AG10803 (cell line): ENCODE data around the gene RGS7.

Experiments
- DNase-seq: peaks from one replicate; pipeline ENCODE4 v3.0.0; 2010; ENCODE audit warnings: low read depth
- H3K4me3 ChIP-seq: 2 replicates; pipeline ENCODE4 v1.5.1; 2011; ENCODE audit warnings: mild to moderate bottlenecking, low read length, control low read depth
- TF ChIP-seq, protein P1 (sequence below): conservative IDR thresholded peaks from 2 replicates; pipeline ENCODE4 v1.5.1; 2011; ENCODE audit warnings: mild to moderate bottlenecking, low read length, control low read depth, inconsistent platforms

RGS7 gene

DNA sequence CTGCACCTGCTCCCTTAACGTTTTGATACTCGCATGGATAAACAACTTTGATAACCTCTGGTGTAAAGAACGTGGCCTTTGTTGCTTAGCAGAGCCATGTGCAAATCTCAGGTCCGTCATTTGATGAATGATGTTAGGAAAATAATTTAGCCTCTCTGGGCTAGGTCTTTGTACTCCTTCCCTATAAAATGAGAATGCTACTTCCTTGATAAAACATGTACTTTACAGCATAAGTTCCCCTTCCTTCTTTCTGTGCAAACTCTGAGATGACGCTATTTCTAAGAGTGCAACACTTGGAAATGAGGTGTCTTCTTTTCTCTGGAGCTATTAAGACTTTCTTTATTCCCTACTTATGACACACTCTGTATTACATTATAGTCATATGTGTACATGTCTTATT is 243.4 kb downstream of the RGS7 start:
- no peak overlapping the region for H3K4me3 ChIP-seq
- no peak for DNase-seq
- TF ChIP-seq, protein P1, sequence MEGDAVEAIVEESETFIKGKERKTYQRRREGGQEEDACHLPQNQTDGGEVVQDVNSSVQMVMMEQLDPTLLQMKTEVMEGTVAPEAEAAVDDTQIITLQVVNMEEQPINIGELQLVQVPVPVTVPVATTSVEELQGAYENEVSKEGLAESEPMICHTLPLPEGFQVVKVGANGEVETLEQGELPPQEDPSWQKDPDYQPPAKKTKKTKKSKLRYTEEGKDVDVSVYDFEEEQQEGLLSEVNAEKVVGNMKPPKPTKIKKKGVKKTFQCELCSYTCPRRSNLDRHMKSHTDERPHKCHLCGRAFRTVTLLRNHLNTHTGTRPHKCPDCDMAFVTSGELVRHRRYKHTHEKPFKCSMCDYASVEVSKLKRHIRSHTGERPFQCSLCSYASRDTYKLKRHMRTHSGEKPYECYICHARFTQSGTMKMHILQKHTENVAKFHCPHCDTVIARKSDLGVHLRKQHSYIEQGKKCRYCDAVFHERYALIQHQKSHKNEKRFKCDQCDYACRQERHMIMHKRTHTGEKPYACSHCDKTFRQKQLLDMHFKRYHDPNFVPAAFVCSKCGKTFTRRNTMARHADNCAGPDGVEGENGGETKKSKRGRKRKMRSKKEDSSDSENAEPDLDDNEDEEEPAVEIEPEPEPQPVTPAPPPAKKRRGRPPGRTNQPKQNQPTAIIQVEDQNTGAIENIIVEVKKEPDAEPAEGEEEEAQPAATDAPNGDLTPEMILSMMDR: no peak

DNA sequence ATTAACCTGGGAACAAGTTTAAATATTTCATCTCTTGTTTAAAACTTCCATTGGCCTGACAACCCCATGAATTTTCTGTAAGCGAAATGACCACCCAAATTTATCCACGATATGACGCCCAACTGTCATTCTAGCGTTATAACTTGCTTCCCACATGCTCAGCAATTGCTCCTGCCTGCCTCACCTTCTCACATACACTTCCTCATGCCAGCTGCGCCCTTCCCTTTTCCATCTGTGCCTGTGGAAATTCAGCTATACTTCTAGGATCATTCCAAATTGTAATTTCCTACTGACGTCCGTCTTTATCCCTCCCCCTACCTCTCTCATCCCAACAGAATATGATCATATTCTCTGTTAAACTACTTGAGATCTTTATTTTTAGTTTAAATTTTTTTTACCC is 248.0 kb downstream of the RGS7 start:
- no peak overlapping the region for H3K4me3 ChIP-seq
- TF ChIP-seq, protein P1: no peak
- no peak for DNase-seq

DNA sequence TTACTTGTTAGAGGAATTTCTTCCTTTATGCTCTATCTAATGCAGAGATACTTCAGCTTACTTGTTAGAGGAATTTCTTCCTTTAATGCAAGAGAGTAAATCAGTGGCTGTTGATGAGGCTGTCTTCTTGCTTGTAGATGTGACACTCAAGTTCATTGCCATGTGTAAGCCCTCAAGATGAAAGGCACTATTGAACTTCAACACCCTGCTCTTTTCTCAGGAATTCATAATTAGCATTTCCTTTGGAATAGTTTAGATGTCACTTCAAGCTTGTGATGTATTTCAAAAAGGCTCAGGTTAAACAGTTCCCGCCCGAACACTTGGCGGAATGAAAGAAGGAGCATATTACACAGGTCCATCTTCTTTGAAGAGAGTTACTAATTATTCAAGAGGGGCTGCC is 251.9 kb downstream of the RGS7 start:
- DNase-seq: no peak
- TF ChIP-seq, protein P1: no peak
- H3K4me3 ChIP-seq: no peak overlapping the region

DNA sequence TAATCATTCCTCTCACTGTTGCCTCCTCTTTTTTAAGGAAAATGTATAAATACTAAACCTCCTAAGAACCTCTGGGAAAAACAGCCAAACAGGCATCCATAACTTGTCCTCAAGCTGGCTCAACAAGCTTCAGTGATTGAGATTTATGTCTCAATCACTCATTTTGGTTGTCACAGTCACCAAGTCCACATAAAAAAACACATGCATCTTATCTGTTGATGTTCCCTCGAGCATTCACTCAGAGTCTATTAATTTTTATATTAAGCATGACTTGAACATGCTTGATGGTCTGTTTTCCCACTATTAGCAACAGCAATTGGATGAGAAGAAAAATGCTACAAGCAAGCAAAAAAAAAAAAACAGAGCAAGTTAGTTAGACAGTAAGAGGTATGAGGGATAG is 254.3 kb downstream of the RGS7 start:
- no peak overlapping the region for H3K4me3 ChIP-seq
- TF ChIP-seq, protein P1: no peak
- no peak for DNase-seq

DNA sequence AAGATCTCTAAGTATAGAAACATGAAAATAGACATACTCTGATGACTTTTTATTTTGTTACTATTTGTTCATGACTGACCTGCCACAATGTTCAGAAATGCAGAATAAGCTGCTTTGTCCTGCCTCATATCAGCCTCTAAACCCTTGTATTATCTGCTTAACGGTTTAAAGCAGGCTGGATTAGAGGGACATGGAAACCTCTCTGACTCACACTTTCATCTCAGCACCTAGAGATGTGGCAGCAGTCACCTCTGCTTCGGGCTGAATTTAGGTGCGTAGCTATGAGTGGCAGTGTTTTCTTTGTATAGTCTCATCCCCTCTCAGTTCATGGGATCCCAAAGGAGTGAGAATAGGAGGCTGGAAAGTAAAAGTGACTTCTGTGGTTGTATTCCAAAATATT is 255.4 kb downstream of the RGS7 start:
- no peak overlapping the region for H3K4me3 ChIP-seq
- DNase-seq: no peak
- TF ChIP-seq, protein P1: no peak

GRCh38 chr1:241097479-241097878 is 259.5 kb downstream of the RGS7 start:
- H3K4me3 ChIP-seq: no peak overlapping the region
- DNase-seq: no peak
- TF ChIP-seq, protein P1: no peak

- no peak overlapping the region for H3K4me3 ChIP-seq
- TF ChIP-seq, protein P1: no peak
- DNase-seq: no peak
Measured at GRCh38 chr1:241096982-241097381, 260.0 kb downstream of the RGS7 start.
